GM18520 (cell line): ENCODE results near the gene TCF12.

Source experiments
- ATAC-seq: cut with Tn5 transposase; IDR thresholded peaks from one replicate; pipeline ENCODE4 v1.9.1; 2021; ENCODE audit not compliant: unreplicated experiment

Gene TCF12

DNA sequence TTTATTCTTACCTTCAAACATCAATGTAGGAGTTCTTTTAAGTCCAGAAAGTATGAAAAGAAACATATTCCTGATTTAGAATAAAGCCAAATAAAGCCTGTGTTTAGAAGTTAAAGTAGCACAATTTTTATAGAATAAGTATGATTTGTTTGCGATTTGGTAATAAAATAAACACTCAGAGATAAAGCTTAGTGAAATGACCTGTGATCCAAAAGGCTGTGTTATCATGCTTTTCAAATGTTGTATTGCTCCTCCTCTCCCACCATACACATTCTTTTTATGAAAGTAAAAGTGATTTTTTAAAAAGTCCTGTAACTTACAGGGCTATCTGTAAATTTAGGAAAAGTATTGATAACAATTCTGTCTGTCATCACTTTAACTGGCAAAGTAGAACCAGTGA is 319.2 kb downstream of the TCF12 start:
- no peak for ATAC-seq

GRCh38 chr15:57245130-57245529 is 326.7 kb downstream of the TCF12 start:
- ATAC-seq: no peak

DNA sequence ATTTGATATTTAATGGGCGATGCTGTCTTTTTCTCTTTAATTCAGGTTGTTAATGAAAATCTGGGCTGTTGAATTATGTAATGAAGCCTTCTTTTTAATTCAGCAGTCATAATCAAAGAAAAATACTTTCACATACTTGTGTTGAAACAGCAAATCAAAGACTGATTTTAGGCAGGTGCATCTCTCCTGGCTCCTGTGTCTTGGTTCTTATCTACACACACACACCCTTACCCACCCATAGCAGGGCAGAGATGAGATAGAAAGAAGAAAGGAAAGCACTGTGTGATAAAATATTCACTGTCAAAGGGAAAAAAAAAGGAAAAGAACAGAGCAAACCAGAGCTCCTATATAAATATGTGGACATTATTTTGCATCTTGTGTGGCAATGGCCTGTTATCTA is 327.3 kb downstream of the TCF12 start:
- ATAC-seq: no peak

DNA sequence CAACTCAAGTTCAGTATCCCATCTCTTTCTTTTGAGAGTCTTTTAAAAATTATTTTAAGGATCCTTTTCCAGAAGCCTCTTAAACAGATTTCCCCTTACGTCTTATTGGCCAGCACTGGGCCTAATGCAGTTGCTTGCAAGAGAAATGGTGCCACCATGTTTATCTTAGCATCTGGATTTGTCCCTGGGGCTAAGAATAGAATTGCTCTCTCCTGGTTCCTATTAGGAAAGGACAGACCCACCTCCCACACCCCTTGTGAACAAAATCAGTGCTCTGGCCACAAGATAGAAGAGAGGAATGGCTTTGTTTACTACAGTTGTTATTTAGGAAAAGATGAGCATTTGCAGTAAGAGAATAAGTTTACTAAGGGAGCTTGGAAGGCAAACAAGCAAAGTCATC is 329.6 kb downstream of the TCF12 start:
- ATAC-seq: no peak

DNA sequence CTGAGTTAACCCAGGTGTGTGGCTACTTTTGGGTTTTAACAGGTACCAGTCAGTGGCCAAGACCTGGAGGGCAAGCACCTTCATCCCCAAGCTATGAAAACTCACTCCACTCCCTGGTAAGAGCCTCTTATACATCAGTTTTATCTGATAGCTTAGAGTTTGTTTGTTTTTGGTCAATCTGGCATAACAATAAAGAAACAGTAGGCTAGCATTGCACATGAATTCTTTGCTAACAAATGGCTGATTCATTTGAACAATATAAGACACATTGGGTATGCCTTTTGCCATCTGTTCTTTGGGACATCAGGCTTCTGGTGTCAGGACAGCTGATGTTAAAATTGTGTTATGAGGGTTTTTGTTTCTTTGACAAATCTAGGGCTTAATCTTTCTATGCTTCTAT is 332.9 kb downstream of the TCF12 start:
- no peak for ATAC-seq

GRCh38 chr15:57251941-57252340 is 333.5 kb downstream of the TCF12 start:
- no peak for ATAC-seq

- ATAC-seq: no peak
Measured at GRCh38 chr15:57253082-57253481, 334.6 kb downstream of the TCF12 start.

DNA sequence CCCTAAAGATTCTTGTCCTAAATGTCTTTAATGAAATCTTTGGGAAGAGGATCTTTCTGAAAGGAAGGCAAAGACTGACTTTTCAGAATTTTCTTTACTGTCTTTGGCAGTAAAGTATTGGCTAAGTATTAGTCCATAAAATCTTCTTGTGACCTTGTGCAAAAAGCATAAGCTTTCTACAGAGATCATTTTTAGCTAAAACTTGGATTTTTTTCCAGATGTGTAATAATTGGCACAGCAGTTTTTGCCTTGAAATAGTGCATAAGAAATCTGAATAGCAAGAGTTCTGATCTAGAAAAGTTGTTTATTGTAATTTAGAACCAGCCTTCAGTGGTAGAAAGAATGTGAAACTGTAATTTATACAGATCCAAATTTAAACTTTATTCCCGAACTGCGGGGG is 335.1 kb downstream of the TCF12 start:
- ATAC-seq: no peak

GRCh38 chr15:57255751-57256341 is 337.4 kb downstream of the TCF12 start:
- ATAC-seq: no peak

- no peak for ATAC-seq
Measured at GRCh38 chr15:57256939-57257338, 338.5 kb downstream of the TCF12 start.

GRCh38 chr15:57259568-57260040 is 341.2 kb downstream of the TCF12 start:
- ATAC-seq: no peak

DNA sequence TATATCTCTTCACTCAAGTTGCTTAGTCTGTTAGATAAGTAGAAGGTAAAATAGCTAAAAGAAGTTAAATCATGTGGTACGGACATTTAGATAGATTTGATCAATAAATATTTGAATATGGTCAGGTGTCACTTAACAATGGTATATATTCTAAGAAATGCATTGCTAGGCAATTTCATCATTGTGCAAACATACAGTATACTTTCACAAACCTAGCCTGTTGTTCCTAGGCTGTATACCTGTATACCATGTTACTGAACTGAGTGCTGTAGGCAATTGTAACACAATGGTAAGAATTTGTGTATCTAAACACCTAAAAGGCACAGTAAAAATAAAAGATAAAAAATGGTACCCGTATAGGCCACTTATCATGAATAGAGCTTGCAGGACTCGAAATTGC is 345.1 kb downstream of the TCF12 start:
- no peak for ATAC-seq

- ATAC-seq: no peak
Measured at GRCh38 chr15:57272771-57273357, 354.4 kb downstream of the TCF12 start.

DNA sequence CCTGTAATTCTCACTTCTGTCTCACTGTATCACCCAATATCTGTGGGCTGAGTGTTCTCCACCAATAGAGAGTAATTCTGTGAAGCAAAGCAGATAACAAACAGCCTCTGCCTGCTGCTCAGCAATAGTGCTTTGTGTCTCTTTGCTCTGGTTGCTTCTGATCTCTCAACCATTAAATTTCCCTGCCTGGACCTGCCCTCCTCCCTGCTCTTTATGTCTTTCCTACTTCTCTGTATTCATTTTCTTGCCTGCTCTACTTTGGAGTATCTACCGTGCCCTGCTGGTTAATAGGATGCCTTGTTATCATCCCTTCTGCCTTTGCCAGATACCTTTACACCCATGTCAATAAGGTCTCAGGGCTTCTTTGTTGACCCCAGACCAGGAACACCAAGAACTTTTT is 355.0 kb downstream of the TCF12 start:
- ATAC-seq: no peak

DNA sequence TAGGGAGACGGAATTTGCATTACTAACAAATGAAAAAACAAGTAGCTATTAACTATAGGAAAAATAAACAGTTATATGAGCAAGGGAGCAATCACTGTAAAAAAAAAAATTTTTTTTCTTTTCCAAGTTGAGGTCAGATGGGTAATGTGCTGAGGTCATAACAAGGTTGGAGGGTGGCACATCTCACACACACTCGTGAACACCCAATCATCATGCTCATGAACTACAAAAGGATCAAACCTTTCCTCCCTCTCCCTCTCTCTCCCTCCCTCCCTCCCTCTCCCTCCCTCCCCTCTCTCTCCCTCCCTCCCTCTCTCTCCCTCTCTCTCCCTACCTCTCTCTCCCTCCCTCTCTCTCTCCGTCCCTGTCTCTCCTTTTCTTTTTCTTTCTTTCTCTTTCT is 360.0 kb downstream of the TCF12 start:
- no peak for ATAC-seq

DNA sequence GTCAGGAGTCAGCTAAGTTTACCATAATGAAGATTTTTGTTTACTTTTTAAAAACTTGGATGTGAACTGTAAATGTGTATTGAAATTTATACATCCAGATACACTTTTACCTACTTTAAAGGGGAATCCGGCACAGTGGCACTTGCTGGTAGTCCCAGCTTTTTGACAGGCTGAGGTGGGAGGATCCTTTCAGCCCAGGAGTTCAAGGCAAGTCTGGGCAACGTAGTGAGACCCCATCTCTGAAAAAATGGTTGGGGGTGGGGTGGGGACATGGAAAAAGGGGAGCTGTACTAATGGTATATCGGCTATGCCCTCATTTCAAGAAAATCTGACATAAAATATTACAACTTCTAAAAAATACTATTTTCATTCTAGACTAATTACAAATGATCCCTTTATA is 362.0 kb downstream of the TCF12 start:
- ATAC-seq: no peak

DNA sequence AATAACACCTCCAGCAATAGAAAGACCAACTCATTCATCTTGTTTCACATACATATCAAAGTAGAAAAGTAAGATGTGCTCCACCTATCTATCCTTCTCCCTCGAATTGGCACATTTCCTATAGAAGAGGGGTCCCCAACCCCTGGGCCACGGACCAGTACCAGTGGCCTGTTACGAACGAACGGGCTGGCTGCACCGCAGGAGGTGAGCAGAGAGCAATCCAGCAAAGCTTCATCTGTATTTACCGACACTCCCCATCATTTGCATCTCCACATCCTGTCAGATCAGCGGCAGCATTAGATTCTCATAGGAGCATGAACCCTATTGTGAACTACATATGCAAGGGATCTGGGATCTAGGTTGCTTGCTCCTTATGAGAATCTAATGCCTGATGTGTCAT is 362.9 kb downstream of the TCF12 start:
- ATAC-seq: peak; percentile 40

GRCh38 chr15:57282686-57283085 is 364.2 kb downstream of the TCF12 start:
- ATAC-seq: no peak

GRCh38 chr15:57283774-57284503 is 365.5 kb downstream of the TCF12 start:
- ATAC-seq: no peak

- ATAC-seq: no peak
Measured at GRCh38 chr15:57284535-57284934, 366.1 kb downstream of the TCF12 start.

GRCh38 chr15:57285386-57285785 is 366.9 kb downstream of the TCF12 start:
- no peak for ATAC-seq

GRCh38 chr15:57286446-57287122 is 368.1 kb downstream of the TCF12 start:
- no peak for ATAC-seq
